Coronary artery (tissue), 2 donors: ENCODE measurements around the gene STX18.
A peak's percentile ranks its signal among the peaks of the same experiment; 100 is the strongest.

Experiments
- DNase-seq: peaks from one replicate; pipeline ENCODE4 v3.0.0-alpha.2; 2017; ENCODE audit warnings: low spot score
- H3K27ac ChIP-seq, 2 donors: fragments of 200-600 bp; sonication (generic); one replicate each; pipeline ENCODE4 v1.5.1; 2016 to 2019
- H3K4me3 ChIP-seq: fragments of 200-600 bp; sonication (generic); 2 replicates; pipeline ENCODE4 v1.5.1; 2016; ENCODE audit warnings: mild to moderate bottlenecking, moderate library complexity
- TF ChIP-seq, protein P1 (sequence below): fragments of 200-600 bp; sonication (generic); IDR thresholded peaks from one replicate; pipeline ENCODE4 v1.5.1; 2019; ENCODE audit warnings: antibody characterized with exemption

Gene STX18

DNA sequence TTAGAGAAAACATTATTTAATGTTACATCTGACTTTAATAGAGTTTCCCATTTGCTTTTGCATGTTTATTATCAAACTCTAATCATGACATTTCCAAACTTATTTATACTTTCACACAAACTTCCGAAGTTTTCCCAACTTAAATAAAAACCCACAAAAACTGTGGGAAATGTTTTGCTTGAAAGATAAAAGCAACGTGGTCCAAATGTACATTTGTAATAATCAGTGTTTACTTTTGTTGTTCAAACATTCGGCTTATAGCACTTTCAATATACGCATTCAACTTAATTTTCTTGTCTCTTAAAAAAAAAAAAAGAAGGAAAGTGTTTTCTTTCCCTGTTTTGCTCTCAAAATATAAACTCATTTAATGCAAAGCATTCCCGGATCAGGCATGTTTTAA, 51.0 kb downstream of the STX18 start:
- no peak for DNase-seq
- no peak overlapping the region for H3K4me3 ChIP-seq
- TF ChIP-seq, protein P1, sequence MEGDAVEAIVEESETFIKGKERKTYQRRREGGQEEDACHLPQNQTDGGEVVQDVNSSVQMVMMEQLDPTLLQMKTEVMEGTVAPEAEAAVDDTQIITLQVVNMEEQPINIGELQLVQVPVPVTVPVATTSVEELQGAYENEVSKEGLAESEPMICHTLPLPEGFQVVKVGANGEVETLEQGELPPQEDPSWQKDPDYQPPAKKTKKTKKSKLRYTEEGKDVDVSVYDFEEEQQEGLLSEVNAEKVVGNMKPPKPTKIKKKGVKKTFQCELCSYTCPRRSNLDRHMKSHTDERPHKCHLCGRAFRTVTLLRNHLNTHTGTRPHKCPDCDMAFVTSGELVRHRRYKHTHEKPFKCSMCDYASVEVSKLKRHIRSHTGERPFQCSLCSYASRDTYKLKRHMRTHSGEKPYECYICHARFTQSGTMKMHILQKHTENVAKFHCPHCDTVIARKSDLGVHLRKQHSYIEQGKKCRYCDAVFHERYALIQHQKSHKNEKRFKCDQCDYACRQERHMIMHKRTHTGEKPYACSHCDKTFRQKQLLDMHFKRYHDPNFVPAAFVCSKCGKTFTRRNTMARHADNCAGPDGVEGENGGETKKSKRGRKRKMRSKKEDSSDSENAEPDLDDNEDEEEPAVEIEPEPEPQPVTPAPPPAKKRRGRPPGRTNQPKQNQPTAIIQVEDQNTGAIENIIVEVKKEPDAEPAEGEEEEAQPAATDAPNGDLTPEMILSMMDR = no peak
- no peak overlapping the region for H3K27ac ChIP-seq

DNA sequence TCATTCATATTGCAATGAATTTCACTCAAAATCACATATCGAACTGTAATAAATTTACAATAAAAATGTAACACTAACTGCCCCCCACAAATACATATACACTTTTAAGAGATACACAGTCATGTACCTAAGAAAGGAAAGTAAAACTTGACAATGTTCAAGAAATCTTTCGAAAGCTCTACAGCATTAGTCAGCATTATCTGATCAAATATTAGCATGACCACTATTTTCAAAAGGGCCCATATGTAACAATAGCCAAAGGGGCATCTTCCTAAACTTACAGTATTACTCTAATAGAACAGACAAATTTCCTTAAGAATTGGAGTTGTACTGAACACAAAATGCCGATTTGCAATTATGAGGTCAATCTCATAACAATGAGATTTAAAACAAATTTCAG, 51.8 kb downstream of the STX18 start:
- no peak overlapping the region for H3K27ac ChIP-seq
- TF ChIP-seq, protein P1 = no peak
- H3K4me3 ChIP-seq = no peak overlapping the region
- DNase-seq = no peak

DNA sequence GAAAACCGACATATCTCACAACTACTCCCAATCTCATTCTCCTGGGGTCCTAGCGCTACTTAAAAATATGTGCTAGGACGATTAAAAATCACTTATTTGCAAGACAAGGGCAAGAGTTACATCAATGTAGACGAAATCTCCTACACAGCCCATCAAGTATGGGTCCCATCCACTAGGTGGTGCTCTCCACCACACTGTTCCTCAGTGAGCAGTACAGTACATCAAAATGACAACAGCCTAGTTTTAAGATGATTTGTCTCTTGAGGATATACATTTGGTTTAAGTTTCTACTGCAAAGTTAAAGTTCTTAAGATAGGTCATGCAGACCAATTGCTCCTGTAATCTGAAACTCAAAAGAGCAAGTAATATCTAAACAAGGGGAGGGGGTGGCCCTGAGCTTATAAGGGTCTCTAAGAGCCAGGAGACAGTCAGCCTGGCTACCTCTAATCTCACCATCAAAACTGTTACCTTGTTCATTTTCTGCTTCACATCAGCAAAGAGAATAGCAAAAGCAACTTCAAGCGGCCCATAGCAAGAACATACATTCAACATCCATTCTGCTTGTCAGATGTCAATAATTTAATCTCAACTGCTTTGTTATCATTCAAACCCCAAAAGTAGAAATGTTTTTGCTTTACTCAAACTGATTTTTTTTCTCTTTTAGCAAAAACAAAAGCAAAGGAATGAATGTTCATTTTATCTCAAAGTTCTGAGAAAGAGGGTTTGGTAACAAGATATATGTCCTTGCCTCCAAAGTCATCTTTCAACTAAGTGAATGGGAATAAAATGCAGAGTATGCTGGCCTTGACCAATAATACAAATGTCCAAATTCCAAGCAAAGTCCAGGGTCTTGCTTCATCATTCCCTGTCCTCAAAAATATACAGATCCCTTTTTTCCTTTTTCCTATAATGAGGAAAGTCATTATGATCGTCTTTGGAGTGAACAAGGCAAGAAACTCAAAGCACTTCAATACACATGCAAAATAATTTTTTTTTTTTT, 53.1 kb downstream of the STX18 start:
- Histone ChIP-seq H3K27ac (no peak overlapping the region), H3K4me3 (no peak overlapping the region)
- TF ChIP-seq, protein P1 = peak; percentile 81
- no peak for DNase-seq

- Histone ChIP-seq H3K4me3 (no peak overlapping the region), H3K27ac (no peak overlapping the region)
- TF ChIP-seq, protein P1 = no peak
- DNase-seq = no peak
Observed at GRCh38 chr4:4486969-4487368, 54.9 kb downstream of the STX18 start.

DNA sequence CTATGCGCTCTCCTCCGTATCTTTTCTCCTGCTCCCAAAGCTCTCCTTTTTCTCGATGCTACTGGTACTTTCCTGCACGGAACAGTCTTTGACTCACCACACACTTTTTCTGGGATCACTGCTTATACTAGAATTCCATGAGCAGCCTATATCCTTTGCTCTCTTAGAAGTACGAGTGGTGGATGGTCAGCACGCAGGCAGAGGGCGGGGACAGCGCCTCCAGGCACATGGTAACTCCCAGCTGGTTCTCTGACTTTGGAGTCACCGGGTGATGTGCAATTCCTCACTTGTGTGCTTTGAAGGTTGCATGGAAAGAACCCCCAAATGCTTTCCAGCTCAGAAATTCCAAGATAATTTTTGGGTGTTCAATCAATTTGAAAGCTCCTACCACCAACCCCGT, 56.0 kb downstream of the STX18 start:
- Histone ChIP-seq H3K27ac (no peak overlapping the region), H3K4me3 (no peak overlapping the region)
- DNase-seq = no peak
- TF ChIP-seq, protein P1 = no peak

DNA sequence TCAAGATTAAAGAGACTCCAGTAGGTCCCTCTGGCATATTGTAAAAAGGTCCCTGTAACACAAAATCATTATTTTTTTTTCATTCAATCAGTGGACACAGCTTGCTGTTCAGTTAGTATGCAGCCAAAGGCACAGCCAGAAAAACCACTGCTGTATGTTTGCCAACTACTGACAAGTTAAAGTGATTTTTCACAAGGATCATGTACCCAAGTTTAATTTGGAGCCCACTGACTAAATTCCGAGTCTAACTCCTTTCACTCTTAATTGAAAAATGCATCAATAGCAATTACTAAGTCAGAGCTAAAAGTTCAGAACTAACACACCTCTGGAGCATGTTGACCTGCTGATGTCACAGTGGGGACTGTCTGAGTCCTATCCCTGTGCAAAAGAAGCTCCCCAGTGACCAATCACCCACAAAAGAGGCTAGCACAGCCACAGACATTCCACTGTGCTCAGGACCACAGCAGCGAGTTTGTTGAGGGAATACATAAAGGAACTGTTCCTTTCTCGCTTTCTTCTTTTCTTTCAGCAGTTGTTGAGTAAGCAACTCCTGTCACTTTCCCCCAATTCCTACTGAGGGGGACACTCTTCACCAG, 60.4 kb downstream of the STX18 start:
- Histone ChIP-seq H3K27ac (no peak overlapping the region), H3K4me3 (no peak overlapping the region)
- TF ChIP-seq, protein P1 = no peak
- no peak for DNase-seq
